Gastroesophageal sphincter (tissue), 3 donors: Measurements from ENCODE around the gene ELAVL3.

Experiments
- CTCF ChIP-seq, 4 experiments: fragments of 200-600 bp in 2 of 4; fragments of 450-650 bp in 2 of 4; sonication (generic) in 1 of 4; IDR thresholded peaks; one replicate each; pipeline ENCODE4 v1.5.1; 2017 to 2019; ENCODE audit warnings: antibody characterized with exemption in 4 of 4, mild to moderate bottlenecking in 2 of 4, moderate library complexity in 2 of 4
- POLR2A ChIP-seq, 2 donors: fragments of 450-650 bp; IDR thresholded peaks; one replicate each; pipeline ENCODE4 v1.6.1; 2017; ENCODE audit warnings: antibody characterized with exemption in 2 of 2, mild to moderate bottlenecking in 2 of 2, moderate library complexity in 1 of 2
- POLR2AphosphoS5 ChIP-seq: sonication (generic); formaldehyde crosslinking; IDR thresholded peaks from one replicate; pipeline ENCODE4 v1.6.1; 2017; ENCODE audit warnings: antibody characterized with exemption

GRCh38 chr19:11499220-11499726 is 18.4 kb upstream of the ELAVL3 start:
- TF ChIP-seq CTCF (IDR thresholded peaks at IDR 0.05), result no peak
- TF ChIP-seq POLR2A (IDR thresholded peaks at IDR 0.05), result no peak
- TF ChIP-seq POLR2AphosphoS5, result no peak
